Left ventricle myocardium inferior (tissue), 1 donor: Measurements from ENCODE around the gene ARHGEF12. TPM values are rescaled to one million over a fixed set of nuclear protein-coding genes. Genes with fewer than 3 reads are reported as not detected.

Experiments used
- DNase-seq: peaks from one replicate; pipeline ENCODE4 v3.0.0-alpha.2; 2020
- H3K27ac ChIP-seq: fragments of 200-600 bp; replicated peaks from 2 replicates; pipeline ENCODE4 v1.8.0; 2021
- H3K27me3 ChIP-seq: fragments of 200-600 bp; 2 replicates; pipeline ENCODE4 v1.8.0; 2021; ENCODE audit warnings: low read depth
- H3K36me3 ChIP-seq: fragments of 200-600 bp; 2 replicates; pipeline ENCODE4 v1.8.0; 2021
- H3K4me1 ChIP-seq: fragments of 200-600 bp; 2 replicates; pipeline ENCODE4 v1.8.0; 2021
- H3K4me3 ChIP-seq: fragments of 200-600 bp; 2 replicates; pipeline ENCODE4 v1.8.0; 2021; ENCODE audit warnings: mild to moderate bottlenecking, moderate library complexity
- H3K9me3 ChIP-seq: fragments of 200-600 bp; replicated peaks from 2 replicates; pipeline ENCODE4 v1.8.0; 2021
- intact Hi-C: fragments of 100-400 bp; cut with micrococcal nuclease; formaldehyde crosslinking; loops from one replicate; pipeline ENCODE4 v1.11.0; 2022
- total RNA-seq: library from RNA; stranded (reverse); fragmentation: NEBNext Ultra II Directional; extraction: Animal tissue kit (Norgen Biotek cat#: 25700); gene quantifications from one replicate; pipeline ENCODE4 v1.2.1, GENCODE V29; 2021
- TF ChIP-seq, protein P1 (sequence below): fragments of 200-600 bp; IDR thresholded peaks from 2 replicates; pipeline ENCODE4 v1.8.0; 2021; ENCODE audit warnings: antibody characterized with exemption, mild to moderate bottlenecking, borderline replicate concordance
- donor health status: DM: no; HTN: yes; CAD: no; lungs with severe emphysema.

Gene ARHGEF12
- total RNA-seq, 1 donor from 2014 or later = 92.9 TPM

GRCh38 chr11:120386774-120387371 is 50.7 kb downstream of the ARHGEF12 start:
- no peak for DNase-seq
- no peak overlapping the region for H3K27ac ChIP-seq
- H3K36me3 ChIP-seq = no peaks in the 10 kb centered on the region
- H3K4me3 ChIP-seq = no peak overlapping the region
- peaks cover 9% of the 10 kb centered on the region for H3K9me3 ChIP-seq
- no peaks in the 10 kb centered on the region for H3K27me3 ChIP-seq
- TF ChIP-seq, protein P1, sequence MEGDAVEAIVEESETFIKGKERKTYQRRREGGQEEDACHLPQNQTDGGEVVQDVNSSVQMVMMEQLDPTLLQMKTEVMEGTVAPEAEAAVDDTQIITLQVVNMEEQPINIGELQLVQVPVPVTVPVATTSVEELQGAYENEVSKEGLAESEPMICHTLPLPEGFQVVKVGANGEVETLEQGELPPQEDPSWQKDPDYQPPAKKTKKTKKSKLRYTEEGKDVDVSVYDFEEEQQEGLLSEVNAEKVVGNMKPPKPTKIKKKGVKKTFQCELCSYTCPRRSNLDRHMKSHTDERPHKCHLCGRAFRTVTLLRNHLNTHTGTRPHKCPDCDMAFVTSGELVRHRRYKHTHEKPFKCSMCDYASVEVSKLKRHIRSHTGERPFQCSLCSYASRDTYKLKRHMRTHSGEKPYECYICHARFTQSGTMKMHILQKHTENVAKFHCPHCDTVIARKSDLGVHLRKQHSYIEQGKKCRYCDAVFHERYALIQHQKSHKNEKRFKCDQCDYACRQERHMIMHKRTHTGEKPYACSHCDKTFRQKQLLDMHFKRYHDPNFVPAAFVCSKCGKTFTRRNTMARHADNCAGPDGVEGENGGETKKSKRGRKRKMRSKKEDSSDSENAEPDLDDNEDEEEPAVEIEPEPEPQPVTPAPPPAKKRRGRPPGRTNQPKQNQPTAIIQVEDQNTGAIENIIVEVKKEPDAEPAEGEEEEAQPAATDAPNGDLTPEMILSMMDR = no peak
- intact Hi-C loops = no loop called here
- H3K4me1 ChIP-seq = peaks cover 80% of the 10 kb centered on the region

DNA sequence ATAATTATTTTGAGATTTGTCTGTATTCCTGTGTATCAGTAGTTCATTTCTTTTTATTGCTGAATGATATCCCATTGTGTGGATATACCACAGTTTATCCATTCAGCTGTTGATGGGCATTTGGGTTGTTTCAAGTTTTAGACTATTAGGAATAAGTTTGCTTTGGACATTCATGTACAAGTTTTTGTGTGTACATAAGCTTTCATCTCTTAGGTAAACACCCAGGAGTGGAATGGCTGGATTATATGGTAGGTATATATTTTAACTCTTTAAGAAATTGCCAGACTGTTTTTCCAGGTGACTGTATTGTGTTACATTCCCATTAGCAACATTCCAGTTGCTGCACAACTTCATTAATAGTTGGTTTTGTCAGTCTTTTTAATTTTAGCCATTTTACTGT is 52.0 kb downstream of the ARHGEF12 start:
- DNase-seq = no peak
- H3K36me3 ChIP-seq = no peaks in the 10 kb centered on the region
- TF ChIP-seq, protein P1 = no peak
- H3K4me1 ChIP-seq = peaks cover 86% of the 10 kb centered on the region
- H3K27ac ChIP-seq = no peak overlapping the region
- no peaks in the 10 kb centered on the region for H3K27me3 ChIP-seq
- peaks cover 9% of the 10 kb centered on the region for H3K9me3 ChIP-seq
- no peak overlapping the region for H3K4me3 ChIP-seq
- intact Hi-C loops = no loop called here

DNA sequence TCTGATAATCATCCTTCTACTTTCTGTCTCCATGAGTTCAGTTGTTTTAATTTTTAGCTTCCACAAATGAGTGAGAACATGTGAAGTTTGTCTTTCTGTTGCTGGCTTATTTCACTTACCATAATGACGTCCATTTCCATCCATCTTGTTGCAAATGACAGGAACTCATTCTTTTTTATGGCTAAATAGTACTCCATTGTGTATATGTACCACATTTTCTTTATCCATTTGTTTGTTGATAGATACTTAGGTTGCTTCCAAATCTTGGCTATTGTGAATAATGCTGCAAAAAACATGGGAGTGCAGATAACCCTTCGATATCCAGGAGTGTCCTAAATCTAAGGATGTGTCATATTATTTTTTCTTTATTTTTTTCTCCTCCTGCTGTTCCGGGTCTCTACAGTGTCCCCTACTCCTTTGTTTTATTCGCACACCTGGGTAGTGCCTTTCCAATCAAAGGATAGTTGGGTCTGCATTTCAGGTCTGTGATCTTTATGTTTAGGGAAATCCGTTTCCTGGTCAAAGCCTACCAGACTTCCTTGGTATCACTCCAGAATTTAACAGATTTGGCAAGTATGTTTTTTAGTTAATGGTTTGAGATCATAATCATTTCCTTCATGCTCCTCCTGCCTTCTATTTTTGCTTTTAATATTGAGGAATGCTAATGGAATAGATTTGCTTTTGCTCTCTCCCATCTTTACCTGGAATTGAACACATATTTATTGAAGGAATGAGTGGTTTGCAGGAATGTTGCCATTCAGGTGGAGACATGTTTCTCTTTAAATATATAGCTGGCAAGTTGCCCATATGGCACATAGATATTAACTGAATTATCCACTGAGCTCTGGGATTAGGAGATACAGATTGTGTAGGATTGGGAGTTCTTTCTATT is 53.7 kb downstream of the ARHGEF12 start:
- DNase-seq = no peak
- Histone ChIP-seq H3K27me3 (no peaks in the 10 kb centered on the region), H3K4me3 (no peak overlapping the region), H3K27ac (peak overlapping the region; percentile 57), H3K9me3 (peaks cover 9% of the 10 kb centered on the region), H3K36me3 (no peaks in the 10 kb centered on the region), H3K4me1 (peaks cover 75% of the 10 kb centered on the region)
- intact Hi-C loops = no loop called here
- TF ChIP-seq, protein P1 = no peak

DNA sequence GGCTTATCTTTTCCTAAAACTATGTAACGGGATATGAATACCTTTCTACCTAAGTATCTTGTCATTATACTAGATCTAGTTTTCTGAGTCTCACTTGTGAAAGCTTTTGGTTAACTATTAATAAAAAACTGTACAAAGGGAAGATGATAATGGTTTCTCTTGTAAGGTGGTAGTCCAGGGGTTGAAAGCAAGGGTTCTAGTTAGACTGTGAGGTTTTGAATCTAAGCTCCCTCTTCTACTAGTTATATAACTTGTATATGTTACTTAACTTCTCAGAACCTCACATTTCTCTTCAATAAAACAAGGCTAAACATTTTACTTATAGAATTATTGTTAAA is 54.3 kb downstream of the ARHGEF12 start:
- no peak for DNase-seq
- H3K27ac ChIP-seq = peak overlapping the region; percentile 57
- H3K36me3 ChIP-seq = no peaks in the 10 kb centered on the region
- H3K27me3 ChIP-seq = no peaks in the 10 kb centered on the region
- TF ChIP-seq, protein P1 = no peak
- H3K9me3 ChIP-seq = peaks cover 9% of the 10 kb centered on the region
- intact Hi-C loops = no loop called here
- peaks cover 69% of the 10 kb centered on the region for H3K4me1 ChIP-seq
- no peak overlapping the region for H3K4me3 ChIP-seq

- H3K27ac ChIP-seq = peak overlapping the region; percentile 57
- DNase-seq = no peak
- H3K36me3 ChIP-seq = no peaks in the 10 kb centered on the region
- H3K4me1 ChIP-seq = peaks cover 64% of the 10 kb centered on the region
- TF ChIP-seq, protein P1 = no peak
- intact Hi-C loops = no loop called here
- peaks cover 9% of the 10 kb centered on the region for H3K9me3 ChIP-seq
- no peaks in the 10 kb centered on the region for H3K27me3 ChIP-seq
- H3K4me3 ChIP-seq = no peak overlapping the region
These were observed 55.1 kb downstream of the ARHGEF12 start for GRCh38 chr11:120391292-120391691.
